ENCODE results near the gene EIF1. TPM values are rescaled to one million over a fixed set of nuclear protein-coding genes. Genes with fewer than 3 reads are reported as not detected.

EIF1 gene
- total and polyA plus RNA-seq, 2 donors (not counting 3 experiments of a cell fraction or from before 2014, with no cell fraction given), result 168 to 814 TPM

GRCh38 chr17:41656249-41657023 is 32.2 kb upstream of the EIF1 start:
- FAIRE-seq, result no peak
- dilution Hi-C loops (cut with MboI; ENCODE audit: extremely low pct_ligation_motif_present, low sequenced_read_pairs), result no loop called here
- no peaks in the 10 kb centered on the region for H3K9me1 ChIP-seq (replicated peaks; ENCODE audit: control insufficient read depth, extremely low read depth, insufficient read depth, low read length)
- no peak overlapping the region for H3K4me2 ChIP-seq (ENCODE audit: insufficient read depth, low read length)
- H3K27me3 ChIP-seq (ENCODE audit: control insufficient read depth in 2 of 2, insufficient read depth in 2 of 2, low read length in 2 of 2), result peaks cover 0 to 1% of the 10 kb centered on the region in 2 experiments
- no peak overlapping the region for H3K27ac ChIP-seq (ENCODE audit: insufficient read depth, low read depth, low read length)
- no peaks in the 10 kb centered on the region for H3K9me3 ChIP-seq (replicated peaks; ENCODE audit: control insufficient read depth, insufficient read depth, low read length)
- TF ChIP-seq MYC (IDR thresholded peaks at IDR 0.05; ENCODE audit: low read depth, low read length), result no peak
- no peak for TF ChIP-seq JUN (IDR thresholded peaks at IDR 0.05; ENCODE audit: borderline replicate concordance, insufficient read depth, insufficient read length, low read depth)
- TF ChIP-seq MAX (IDR thresholded peaks at IDR 0.05; ENCODE audit: insufficient read depth, insufficient read length), result no peak
- no peak for TF ChIP-seq POLR2A (IDR thresholded peaks at IDR 0.05; ENCODE audit: low read depth, low read length)
- no peak for TF ChIP-seq POLR2AphosphoS5 (IDR thresholded peaks at IDR 0.05; ENCODE audit: insufficient read depth, low read depth, low read length)
- TF ChIP-seq, protein P1, sequence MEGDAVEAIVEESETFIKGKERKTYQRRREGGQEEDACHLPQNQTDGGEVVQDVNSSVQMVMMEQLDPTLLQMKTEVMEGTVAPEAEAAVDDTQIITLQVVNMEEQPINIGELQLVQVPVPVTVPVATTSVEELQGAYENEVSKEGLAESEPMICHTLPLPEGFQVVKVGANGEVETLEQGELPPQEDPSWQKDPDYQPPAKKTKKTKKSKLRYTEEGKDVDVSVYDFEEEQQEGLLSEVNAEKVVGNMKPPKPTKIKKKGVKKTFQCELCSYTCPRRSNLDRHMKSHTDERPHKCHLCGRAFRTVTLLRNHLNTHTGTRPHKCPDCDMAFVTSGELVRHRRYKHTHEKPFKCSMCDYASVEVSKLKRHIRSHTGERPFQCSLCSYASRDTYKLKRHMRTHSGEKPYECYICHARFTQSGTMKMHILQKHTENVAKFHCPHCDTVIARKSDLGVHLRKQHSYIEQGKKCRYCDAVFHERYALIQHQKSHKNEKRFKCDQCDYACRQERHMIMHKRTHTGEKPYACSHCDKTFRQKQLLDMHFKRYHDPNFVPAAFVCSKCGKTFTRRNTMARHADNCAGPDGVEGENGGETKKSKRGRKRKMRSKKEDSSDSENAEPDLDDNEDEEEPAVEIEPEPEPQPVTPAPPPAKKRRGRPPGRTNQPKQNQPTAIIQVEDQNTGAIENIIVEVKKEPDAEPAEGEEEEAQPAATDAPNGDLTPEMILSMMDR (IDR thresholded peaks at IDR 0.05; ENCODE audit: extremely low read depth in 1 of 2, insufficient read depth in 1 of 2, low read depth in 1 of 2, low read length in 2 of 2), result no peak
- no peak for TF ChIP-seq FOS (IDR thresholded peaks at IDR 0.05; ENCODE audit: borderline replicate concordance, insufficient read depth, low read length)
- no peak for TF ChIP-seq GATA2 (IDR thresholded peaks at IDR 0.05; ENCODE audit: insufficient read depth, insufficient read length, low read depth, low read length)
- no peak for TF ChIP-seq EZH2 (IDR thresholded peaks at IDR 0.05; ENCODE audit: borderline replicate concordance, low read depth, low read length, severe bottlenecking)
- no peaks in the 10 kb centered on the region for H3K79me2 ChIP-seq (ENCODE audit: control insufficient read depth, insufficient read depth, low read length)
- H4K20me1 ChIP-seq (replicated peaks; ENCODE audit: control insufficient read depth, extremely low read depth, insufficient read depth, low read length), result no peaks in the 10 kb centered on the region
- no peak overlapping the region for H2AFZ ChIP-seq (ENCODE audit: low read depth, low read length)
- intact Hi-C loops (cut with micrococcal nuclease), result no loop called here
- POLR2A ChIA-PET, result no interaction called here
- H3K36me3 ChIP-seq (ENCODE audit: control insufficient read depth in 2 of 2, extremely low read depth in 1 of 2, insufficient read depth in 2 of 2, low read length in 2 of 2), result no peaks in the 10 kb centered on the region
- no peak for DNase-seq (ENCODE audit: low read depth, low spot score)
- no peak overlapping the region for H3K9ac ChIP-seq (replicated peaks; ENCODE audit: extremely low read depth, insufficient read depth, low read length)
- CTCF ChIA-PET, result interaction anchor here (1.0 to 2.4 kb wide), 2 partner anchors 107 to 793 kb away, joined by 3 to 7 read pairs; no protein-coding TSS in a partner anchor
- H3K4me3 ChIP-seq (replicated peaks in 1 of 3; ENCODE audit: insufficient read depth in 1 of 3, low read depth in 1 of 3, low read length in 3 of 3), result no peak overlapping the region
- no TSS peak for BruUV-seq (replicated peaks)
- no peaks in the 10 kb centered on the region for H3K4me1 ChIP-seq (ENCODE audit: control insufficient read depth, extremely low read depth, insufficient read depth, low read length)

All from endothelial cell of umbilical vein (primary cell).